Activated naive CD8-positive, alpha-beta T cell treated with anti-CD3 and anti-CD28 coated beads for 36 hours (primary cell): ENCODE data around the gene NEURL1. TPM values are rescaled to one million over a fixed set of nuclear protein-coding genes. Genes with fewer than 3 reads are reported as not detected.
A peak's percentile ranks its signal among the peaks of the same experiment; 100 is the strongest.

Source experiments
- DNase-seq: peaks from one replicate; pipeline ENCODE4 v3.0.0; 2021
- H3K27ac Mint-ChIP-seq: one replicate; pipeline ENCODE4 v1.8.0; 2022; ENCODE audit warnings: mild to moderate bottlenecking, moderate library complexity, mixed read lengths
- H3K27me3 Mint-ChIP-seq: one replicate; pipeline ENCODE4 v1.8.0; 2022; ENCODE audit warnings: mild to moderate bottlenecking, mixed read lengths
- H3K36me3 Mint-ChIP-seq: one replicate; pipeline ENCODE4 v1.8.0; 2021; ENCODE audit warnings: mild to moderate bottlenecking, mixed read lengths
- H3K4me1 Mint-ChIP-seq: one replicate; pipeline ENCODE4 v1.8.0; 2021; ENCODE audit warnings: mixed read lengths
- H3K4me3 Mint-ChIP-seq: one replicate; pipeline ENCODE4 v1.8.0; 2022; ENCODE audit warnings: mild to moderate bottlenecking, moderate library complexity, mixed read lengths
- H3K9me3 Mint-ChIP-seq: one replicate; pipeline ENCODE4 v1.8.0; 2022; ENCODE audit warnings: mixed read lengths
- total RNA-seq, 2 experiments: library from RNA; stranded (reverse); gene quantifications; one replicate each; pipeline ENCODE4 v1.2.3, GENCODE V29; 2021

Gene NEURL1
- total RNA-seq, 2 experiments from 2014 or later = 3.1 to 3.2 TPM

- Mint-ChIP-seq H3K27ac (no peak overlapping the region), H3K4me1 (peaks cover 13% of the 10 kb centered on the region), H3K4me3 (no peak overlapping the region), H3K9me3 (no peaks in the 10 kb centered on the region), H3K27me3 (peaks cover 9% of the 10 kb centered on the region), H3K36me3 (no peaks in the 10 kb centered on the region)
- no peak for DNase-seq
These were observed 46.2 kb downstream of the NEURL1 start for GRCh38 chr10:103539751-103540150.

- H3K9me3 Mint-ChIP-seq = no peaks in the 10 kb centered on the region
- no peak for DNase-seq
- H3K36me3 Mint-ChIP-seq = no peaks in the 10 kb centered on the region
- H3K27me3 Mint-ChIP-seq = peaks cover 9% of the 10 kb centered on the region
- no peak overlapping the region for H3K4me3 Mint-ChIP-seq
- no peak overlapping the region for H3K27ac Mint-ChIP-seq
- peaks cover 13% of the 10 kb centered on the region for H3K4me1 Mint-ChIP-seq
These were observed 47.2 kb downstream of the NEURL1 start for GRCh38 chr10:103540722-103541121.

- Mint-ChIP-seq H3K27ac (no peak overlapping the region), H3K4me3 (no peak overlapping the region), H3K36me3 (no peaks in the 10 kb centered on the region), H3K9me3 (no peaks in the 10 kb centered on the region), H3K27me3 (peaks cover 9% of the 10 kb centered on the region), H3K4me1 (peaks cover 13% of the 10 kb centered on the region)
- no peak for DNase-seq
These were observed 48.1 kb downstream of the NEURL1 start for GRCh38 chr10:103541616-103542015.

GRCh38 chr10:103542764-103543616 lies 49.5 kb downstream of the NEURL1 start:
- no peaks in the 10 kb centered on the region for H3K36me3 Mint-ChIP-seq
- no peak overlapping the region for H3K27ac Mint-ChIP-seq

GRCh38 chr10:103543617-103544525 lies 50.4 kb downstream of the NEURL1 start:
- peaks cover 9% of the 10 kb centered on the region for H3K27me3 Mint-ChIP-seq
- H3K4me3 Mint-ChIP-seq = peak overlapping the region; percentile 22
- no peak for DNase-seq
- H3K36me3 Mint-ChIP-seq = no peaks in the 10 kb centered on the region
- H3K9me3 Mint-ChIP-seq = no peaks in the 10 kb centered on the region
- H3K27ac Mint-ChIP-seq = no peak overlapping the region
- H3K4me1 Mint-ChIP-seq = peaks cover 13% of the 10 kb centered on the region

More at GRCh38 chr10:103542764-103543616, 49.5 kb downstream of the NEURL1 start:
- Mint-ChIP-seq H3K4me3 (peak overlapping the region; percentile 48), H3K9me3 (no peaks in the 10 kb centered on the region), H3K27me3 (peaks cover 9% of the 10 kb centered on the region), H3K4me1 (peaks cover 13% of the 10 kb centered on the region)
- peak; percentile 13 for DNase-seq

- no peak for DNase-seq
- Mint-ChIP-seq H3K9me3 (no peaks in the 10 kb centered on the region), H3K27ac (no peak overlapping the region), H3K4me3 (no peak overlapping the region), H3K27me3 (peaks cover 9% of the 10 kb centered on the region), H3K4me1 (peaks cover 13% of the 10 kb centered on the region), H3K36me3 (no peaks in the 10 kb centered on the region)
These were observed 51.3 kb downstream of the NEURL1 start for GRCh38 chr10:103544657-103545310.

GRCh38 chr10:103545366-103545765 lies 51.9 kb downstream of the NEURL1 start:
- no peak overlapping the region for H3K4me3 Mint-ChIP-seq
- no peaks in the 10 kb centered on the region for H3K9me3 Mint-ChIP-seq
- peaks cover 13% of the 10 kb centered on the region for H3K4me1 Mint-ChIP-seq

GRCh38 chr10:103545771-103546281 lies 52.3 kb downstream of the NEURL1 start:
- Mint-ChIP-seq H3K27ac (no peak overlapping the region), H3K9me3 (no peaks in the 10 kb centered on the region), H3K4me3 (no peak overlapping the region), H3K27me3 (peaks cover 7% of the 10 kb centered on the region), H3K4me1 (peaks cover 13% of the 10 kb centered on the region), H3K36me3 (no peaks in the 10 kb centered on the region)
- DNase-seq = no peak

More at GRCh38 chr10:103545366-103545765, 51.9 kb downstream of the NEURL1 start:
- no peak for DNase-seq
- H3K27me3 Mint-ChIP-seq = peaks cover 9% of the 10 kb centered on the region
- no peaks in the 10 kb centered on the region for H3K36me3 Mint-ChIP-seq
- H3K27ac Mint-ChIP-seq = no peak overlapping the region

GRCh38 chr10:103546401-103546800 lies 52.9 kb downstream of the NEURL1 start:
- Mint-ChIP-seq H3K4me3 (no peak overlapping the region), H3K4me1 (peaks cover 13% of the 10 kb centered on the region), H3K27me3 (peaks cover 4% of the 10 kb centered on the region), H3K36me3 (no peaks in the 10 kb centered on the region), H3K27ac (no peak overlapping the region), H3K9me3 (no peaks in the 10 kb centered on the region)
- no peak for DNase-seq

- H3K4me3 Mint-ChIP-seq = no peak overlapping the region
- H3K4me1 Mint-ChIP-seq = peaks cover 12% of the 10 kb centered on the region
- H3K27me3 Mint-ChIP-seq = peaks cover 4% of the 10 kb centered on the region
- no peak overlapping the region for H3K27ac Mint-ChIP-seq
- no peak for DNase-seq
- H3K9me3 Mint-ChIP-seq = no peaks in the 10 kb centered on the region
- no peaks in the 10 kb centered on the region for H3K36me3 Mint-ChIP-seq
These were observed 54.0 kb downstream of the NEURL1 start for GRCh38 chr10:103547391-103547946.

- Mint-ChIP-seq H3K4me3 (no peak overlapping the region), H3K36me3 (no peaks in the 10 kb centered on the region), H3K4me1 (peaks cover 6% of the 10 kb centered on the region), H3K9me3 (no peaks in the 10 kb centered on the region), H3K27me3 (peaks cover 4% of the 10 kb centered on the region), H3K27ac (no peak overlapping the region)
- no peak for DNase-seq
These were observed 54.5 kb downstream of the NEURL1 start for GRCh38 chr10:103548006-103548405.

- Mint-ChIP-seq H3K4me3 (no peak overlapping the region), H3K9me3 (no peaks in the 10 kb centered on the region), H3K4me1 (peaks cover 2% of the 10 kb centered on the region), H3K27me3 (no peaks in the 10 kb centered on the region), H3K27ac (no peak overlapping the region), H3K36me3 (no peaks in the 10 kb centered on the region)
- DNase-seq = no peak
These were observed 55.3 kb downstream of the NEURL1 start for GRCh38 chr10:103548581-103549348.

- peaks cover 8% of the 10 kb centered on the region for H3K4me1 Mint-ChIP-seq
- no peak overlapping the region for H3K27ac Mint-ChIP-seq
- H3K4me3 Mint-ChIP-seq = no peak overlapping the region
- no peaks in the 10 kb centered on the region for H3K36me3 Mint-ChIP-seq
- DNase-seq = no peak
- H3K27me3 Mint-ChIP-seq = no peaks in the 10 kb centered on the region
- no peaks in the 10 kb centered on the region for H3K9me3 Mint-ChIP-seq
These were observed 55.8 kb downstream of the NEURL1 start for GRCh38 chr10:103549349-103549685.

GRCh38 chr10:103550229-103550628 lies 56.7 kb downstream of the NEURL1 start:
- Mint-ChIP-seq H3K4me3 (no peak overlapping the region), H3K4me1 (peaks cover 14% of the 10 kb centered on the region), H3K9me3 (no peaks in the 10 kb centered on the region), H3K27ac (no peak overlapping the region), H3K36me3 (no peaks in the 10 kb centered on the region), H3K27me3 (peaks cover 4% of the 10 kb centered on the region)
- no peak for DNase-seq
